Activated T-helper 1 cell treated with anti-CD3 and anti-CD28 coated beads, Interleukin-2, amount 50 U/mL, for 16 hours (primary cell): ENCODE results near the gene CCR4.
A peak's percentile ranks its signal among the peaks of the same experiment; 100 is the strongest.
"Not testable (repeated sequence)": the region's sequence is repeated elsewhere in the genome, so short reads cannot be mapped to it uniquely, and the experiment has no call there.

Experiments used
- DNase-seq, 2 donors: peaks; one replicate each; pipeline ENCODE4 v3.0.0-alpha.2; 2020; ENCODE audit warnings: low read depth in 1 of 2, low spot score in 1 of 2

Gene CCR4

DNA sequence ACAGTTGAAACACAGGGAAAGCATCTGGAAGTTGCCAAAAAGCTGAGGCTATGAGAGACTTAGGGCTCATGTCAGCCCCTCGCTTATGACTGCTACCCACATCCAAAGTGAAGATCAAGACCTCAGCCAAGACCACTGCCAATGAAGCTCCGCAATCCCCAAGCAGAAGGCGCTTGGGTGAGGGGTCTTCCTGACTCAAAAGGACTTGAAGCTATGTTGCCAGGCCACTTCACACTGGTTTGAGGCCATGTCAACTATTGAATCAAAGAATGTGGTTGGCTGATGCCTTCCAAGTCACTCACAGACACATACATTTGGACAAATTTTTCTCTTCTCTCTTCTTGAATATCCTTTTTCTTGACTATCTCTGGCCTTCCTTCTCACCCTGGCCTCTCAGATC lies 928 bp upstream of the CCR4 start:
- DNase-seq: no peak

DNA sequence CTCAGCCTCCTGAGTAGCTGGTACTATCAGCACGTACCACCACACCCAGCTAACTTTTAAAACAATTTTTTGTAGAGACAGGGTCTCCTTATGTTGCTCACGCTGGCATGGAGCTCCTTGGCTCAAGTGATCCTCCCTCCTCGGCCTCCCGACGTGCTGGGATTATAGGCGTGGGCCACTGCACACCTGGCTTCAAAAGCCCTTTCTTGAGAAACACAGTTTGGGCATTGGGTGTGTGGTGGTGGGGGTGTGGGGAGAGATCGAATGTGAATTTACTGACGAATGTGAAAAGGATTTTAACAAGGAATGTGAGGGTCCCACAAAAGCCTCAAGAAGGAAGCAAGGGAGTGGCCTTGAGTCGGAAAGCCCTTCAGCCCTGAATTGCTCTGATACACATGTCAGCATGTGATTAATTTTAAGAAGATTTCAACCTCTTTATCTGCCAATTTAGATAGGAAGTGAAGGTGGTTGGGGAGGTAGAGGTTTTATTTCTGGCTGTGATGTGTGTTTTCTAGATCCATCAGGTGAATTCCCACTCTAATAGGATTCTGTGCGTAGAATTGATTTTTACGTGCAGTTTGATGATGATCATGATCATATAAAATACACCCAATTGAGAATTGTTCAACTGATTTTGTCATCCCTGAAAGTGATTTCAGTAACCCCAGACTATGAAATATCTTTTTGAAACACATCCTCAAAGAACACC lies 1.1 kb downstream of the CCR4 start:
- no peak for DNase-seq

DNA sequence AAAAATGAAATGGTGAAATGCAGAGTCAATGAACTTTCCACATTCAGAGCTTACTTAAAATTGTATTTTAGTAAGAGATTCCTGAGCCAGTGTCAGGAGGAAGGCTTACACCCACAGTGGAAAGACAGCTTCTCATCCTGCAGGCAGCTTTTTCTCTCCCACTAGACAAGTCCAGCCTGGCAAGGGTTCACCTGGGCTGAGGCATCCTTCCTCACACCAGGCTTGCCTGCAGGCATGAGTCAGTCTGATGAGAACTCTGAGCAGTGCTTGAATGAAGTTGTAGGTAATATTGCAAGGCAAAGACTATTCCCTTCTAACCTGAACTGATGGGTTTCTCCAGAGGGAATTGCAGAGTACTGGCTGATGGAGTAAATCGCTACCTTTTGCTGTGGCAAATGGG lies 3.1 kb downstream of the CCR4 start:
- DNase-seq: no peak

DNA sequence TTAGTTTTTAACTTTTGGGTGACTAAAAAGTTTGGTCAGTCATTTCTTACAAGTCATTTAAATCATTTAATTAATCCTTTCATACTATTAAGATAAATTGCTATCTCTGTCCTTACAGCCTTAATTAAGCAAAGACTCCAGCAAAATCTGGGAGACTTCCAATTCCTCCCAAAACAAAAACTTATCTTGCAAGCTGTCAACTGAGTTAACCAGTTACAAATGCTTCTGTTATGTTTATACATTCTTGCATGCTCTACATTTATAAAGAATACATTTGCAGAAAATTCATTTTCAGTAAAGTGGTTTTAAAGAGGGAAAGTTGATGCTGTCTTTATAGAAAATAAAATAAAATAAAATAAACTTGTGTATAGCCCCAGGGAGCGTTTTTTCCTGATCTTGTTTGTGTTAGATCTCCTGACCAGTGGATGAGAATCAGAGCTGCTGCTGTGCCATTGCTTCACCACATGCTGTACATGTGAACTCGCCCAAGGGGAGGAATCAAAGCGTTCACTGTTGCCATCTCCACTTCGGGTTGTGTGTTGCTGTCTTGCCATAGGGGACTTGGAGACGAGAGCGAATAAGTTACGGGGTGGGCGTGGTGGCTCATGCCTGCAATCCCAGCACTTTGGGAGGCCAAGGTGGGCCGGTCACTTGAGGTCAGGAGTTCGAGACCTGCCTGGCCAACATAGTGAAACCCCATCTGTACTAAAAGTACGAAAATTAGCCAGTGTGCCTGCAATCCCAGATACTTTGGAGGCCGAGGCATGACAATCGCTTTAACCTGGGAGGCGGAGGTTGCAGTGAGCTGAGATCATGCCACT lies 5.5 kb downstream of the CCR4 start:
- DNase-seq: no peak

DNA sequence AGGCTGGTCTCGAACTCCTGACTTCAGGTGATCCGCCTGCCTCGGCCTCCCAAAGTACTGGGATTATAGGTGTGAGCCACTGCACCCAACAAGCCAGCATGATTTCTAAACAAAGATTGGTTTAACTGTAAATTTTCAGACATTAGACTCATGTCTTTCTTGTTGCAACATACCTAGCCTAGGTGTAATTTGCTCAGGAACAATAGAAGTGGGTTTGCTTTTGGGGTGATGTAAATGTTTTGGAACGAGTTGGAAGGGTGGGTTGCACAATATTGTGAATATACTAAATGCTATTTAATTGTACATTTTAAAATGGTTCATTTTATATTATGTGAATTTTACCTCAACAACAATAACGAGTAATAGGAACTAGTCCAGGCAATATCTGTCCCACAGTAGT lies 7.1 kb downstream of the CCR4 start:
- DNase-seq: no peak

DNA sequence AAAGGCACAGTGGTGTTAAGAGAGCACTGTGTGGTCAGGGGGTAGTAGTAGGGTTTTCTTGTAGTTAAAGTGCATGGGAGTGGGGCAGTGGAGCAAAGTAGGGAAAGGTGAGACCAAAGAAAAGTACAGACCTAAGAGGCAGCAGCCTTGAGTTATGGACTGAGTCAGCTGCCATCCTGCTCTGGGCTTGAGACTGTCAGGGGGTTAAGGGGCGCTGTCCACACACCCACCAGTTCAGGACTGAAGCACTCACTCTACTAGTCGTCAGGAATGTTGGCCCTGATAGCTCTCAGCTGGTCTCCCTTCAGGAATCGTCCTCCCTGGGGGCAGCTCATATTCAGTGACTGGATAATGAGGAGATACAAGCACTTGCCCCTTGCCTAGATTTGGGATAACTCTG lies 7.9 kb downstream of the CCR4 start:
- no peak for DNase-seq

DNA sequence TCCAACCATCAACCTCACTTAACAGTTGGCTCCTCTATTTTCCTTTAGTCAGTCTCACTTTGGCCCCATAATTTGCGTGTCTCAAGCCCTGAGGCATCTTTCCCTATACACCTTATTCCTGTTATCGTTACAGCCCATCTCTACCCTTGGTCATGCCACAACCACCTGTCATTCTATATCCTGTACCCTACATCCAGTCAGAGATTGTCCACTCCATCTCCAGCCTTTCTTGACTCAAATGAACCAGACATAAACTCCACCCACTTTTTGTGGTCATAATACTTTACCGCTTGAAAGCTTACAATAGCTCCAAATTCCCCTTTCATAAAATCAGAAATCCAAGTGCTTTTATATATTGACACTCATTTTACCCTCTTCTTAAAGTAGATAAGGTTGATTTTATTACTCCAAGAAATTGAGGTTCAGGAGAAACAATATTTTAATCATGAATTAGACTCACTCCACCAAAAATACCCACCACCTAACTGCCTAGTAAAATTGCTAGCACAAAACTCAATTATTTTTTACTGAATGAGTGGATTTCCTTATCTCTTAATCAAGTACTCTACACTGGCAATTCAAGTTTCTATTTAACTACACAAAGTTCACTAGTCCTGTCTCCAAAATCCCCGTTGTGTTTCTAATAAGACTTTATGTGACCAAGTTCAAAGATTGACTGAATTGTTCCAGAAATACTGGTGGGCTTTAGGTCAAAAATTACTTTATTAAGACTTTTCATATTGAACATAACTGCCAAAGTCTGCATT lies 9.1 kb downstream of the CCR4 start:
- DNase-seq: no peak

DNA sequence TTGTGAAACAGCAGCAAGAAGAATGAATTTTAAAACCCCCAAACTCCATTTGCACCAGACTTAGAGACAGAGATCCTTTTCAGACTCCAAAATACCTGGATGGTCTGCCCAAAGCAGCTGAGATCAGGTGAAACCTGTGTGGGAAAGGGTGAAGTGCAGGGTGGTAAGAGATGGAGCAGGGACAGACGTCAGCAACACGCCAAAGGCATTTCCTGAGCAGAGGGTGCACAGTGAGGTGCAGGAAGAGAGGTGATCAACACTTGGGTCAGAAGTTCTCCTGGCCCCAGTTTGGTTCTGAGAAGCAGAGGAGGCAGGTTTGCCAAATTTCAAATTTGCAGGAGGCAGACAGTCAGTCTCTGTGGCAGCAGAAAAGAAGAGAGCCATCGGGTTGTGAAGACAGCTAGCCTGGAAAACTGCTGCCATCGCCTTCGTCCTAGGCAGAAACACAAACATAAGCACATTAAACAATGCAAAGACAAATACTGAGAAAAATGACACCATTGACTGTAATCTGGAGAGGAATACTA lies 9.8 kb downstream of the CCR4 start:
- no peak for DNase-seq

DNA sequence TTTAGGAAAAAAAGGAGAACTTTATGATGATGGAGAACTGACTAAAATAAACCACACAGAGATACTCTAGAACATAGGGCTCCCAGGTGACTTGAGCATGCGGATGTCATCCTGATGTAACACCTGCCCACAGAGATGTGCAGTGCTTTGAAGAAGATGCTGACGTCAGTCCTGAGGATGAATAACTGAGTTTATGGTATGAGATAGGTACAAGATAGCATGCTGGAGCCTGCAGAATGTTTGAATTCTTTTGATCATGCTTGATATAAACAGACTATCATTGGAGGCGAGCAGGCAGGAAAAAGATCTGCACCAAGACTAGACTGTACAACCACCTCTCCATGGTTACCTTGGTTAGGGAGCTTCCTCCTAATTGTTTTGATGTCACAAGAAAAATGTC lies 12.4 kb downstream of the CCR4 start:
- peak in 1 of 2 donors; percentile 14 for DNase-seq

DNA sequence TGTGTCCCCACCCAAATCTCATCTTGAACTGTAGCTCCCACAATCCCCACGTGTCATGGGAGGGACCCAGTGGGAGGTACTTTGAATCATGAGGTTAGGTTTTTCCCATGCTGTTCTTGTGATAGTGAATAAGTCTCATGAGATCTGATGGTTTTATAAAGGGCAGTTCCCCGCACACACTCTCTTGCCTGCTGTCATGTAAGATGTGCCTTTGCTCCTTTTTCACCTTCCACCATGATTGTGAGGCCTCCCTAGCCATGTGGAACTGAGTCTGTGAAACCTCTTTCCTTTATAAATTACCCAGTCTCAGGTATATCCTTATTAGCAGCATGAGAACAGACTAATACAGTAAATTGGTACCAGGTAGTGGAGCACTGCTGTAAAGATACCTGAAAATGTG lies 13.3 kb downstream of the CCR4 start:
- DNase-seq: not testable (repeated sequence)

DNA sequence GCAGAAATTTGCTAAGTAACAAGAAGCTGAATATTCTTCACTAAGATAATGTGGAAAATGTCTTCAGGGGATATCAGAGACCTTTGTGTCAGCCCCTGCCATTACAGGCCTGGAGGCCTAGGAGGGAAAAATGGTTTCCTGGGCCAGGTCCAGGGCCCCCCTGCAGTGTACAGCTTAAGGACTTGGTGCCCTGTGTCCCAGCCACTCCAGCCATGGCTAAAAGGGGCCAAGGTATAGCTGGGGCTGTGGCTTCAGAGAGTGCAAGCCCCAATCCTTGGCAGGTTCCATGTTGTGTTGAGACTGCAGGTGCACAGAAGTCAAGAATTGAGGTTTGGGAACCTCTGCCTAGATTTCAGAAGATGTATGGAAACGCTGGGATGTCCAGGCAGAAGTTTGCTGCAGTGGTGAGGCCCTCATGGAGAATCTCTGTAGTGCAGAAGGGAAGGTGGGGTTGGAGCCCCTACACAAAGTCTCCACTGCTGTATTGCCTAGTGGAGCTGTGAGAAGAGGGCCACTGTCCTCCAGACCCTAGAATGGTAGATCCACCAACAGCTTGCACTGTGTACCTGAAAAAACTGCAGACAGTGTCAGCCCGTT lies 14.3 kb downstream of the CCR4 start:
- DNase-seq: not testable (repeated sequence)

DNA sequence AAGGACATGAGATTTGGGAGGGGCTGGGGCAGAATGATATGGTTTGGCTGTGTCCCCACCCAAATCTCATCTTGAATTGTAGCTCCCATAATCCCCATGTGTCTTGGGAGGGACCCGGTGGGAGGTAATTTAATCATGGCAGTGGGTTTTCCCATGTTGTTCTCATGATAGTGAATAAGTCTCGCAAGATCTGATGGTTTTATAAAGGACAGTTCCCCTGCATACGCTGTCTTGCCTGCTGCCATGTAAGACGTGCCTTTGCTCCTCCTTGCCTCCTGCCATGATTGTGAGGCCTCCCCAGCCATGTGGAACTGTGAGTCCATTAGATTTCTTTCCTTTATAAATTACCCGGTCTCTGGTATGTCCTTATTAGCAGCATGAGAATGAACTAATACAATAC lies 15.2 kb downstream of the CCR4 start:
- not testable (repeated sequence) for DNase-seq

DNA sequence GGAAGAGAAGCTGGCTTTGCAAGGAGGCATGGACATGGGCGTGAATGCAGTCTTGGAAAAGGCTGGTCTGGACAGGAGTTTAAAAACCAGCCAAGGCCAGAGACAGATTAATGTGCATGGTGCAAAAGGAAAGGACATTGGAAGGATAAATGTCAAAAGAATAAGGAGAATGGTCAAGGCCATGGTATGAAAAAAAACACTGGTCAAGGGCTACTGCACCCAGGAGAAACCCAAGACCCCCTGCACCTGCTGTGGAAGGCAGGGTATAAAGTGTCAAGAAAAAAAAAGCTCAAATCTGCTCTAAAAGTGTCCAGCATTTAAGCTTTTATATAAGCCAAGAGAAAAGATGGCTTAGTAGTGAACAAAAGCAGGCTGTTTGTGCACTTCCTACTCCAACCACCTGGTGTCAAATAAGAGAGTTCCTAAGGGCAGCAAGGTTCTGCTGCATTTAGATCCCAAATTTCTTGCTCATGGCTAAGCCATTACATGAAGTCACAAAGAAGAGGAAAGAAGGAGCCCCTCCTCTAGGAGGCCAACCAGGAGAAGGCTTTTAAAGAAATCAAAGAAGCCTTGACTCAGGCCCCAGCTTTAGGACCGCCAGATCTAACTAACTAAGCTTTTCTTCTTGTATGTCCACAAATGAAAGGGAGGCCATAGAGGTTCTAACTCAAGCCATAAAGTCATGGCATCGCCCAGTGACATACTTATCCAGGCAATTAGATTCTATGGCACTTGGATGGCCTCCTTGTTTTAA lies 16.9 kb downstream of the CCR4 start:
- no peak for DNase-seq

DNA sequence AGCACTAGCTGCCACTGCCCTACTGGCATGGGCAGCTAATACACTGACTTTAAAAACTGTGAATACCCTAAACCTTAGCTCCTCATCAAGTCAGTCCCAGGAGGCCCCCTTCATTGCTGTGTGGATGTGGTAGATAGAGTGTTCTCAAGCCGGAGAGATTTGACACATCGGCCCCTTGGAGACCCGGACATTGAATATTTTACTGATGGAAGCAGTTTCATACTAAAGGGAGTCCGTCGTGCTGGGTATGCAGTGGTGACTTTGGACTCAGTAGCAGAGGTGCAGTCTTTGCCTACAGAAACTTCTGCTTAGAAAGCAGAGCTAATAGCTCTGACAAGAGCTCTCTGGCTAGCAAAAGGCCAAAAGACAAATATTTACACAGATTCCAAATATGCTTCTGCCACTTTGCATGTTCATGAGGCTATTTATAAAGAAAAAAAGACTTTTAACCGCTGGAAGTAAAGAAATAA lies 17.5 kb downstream of the CCR4 start:
- DNase-seq: no peak

DNA sequence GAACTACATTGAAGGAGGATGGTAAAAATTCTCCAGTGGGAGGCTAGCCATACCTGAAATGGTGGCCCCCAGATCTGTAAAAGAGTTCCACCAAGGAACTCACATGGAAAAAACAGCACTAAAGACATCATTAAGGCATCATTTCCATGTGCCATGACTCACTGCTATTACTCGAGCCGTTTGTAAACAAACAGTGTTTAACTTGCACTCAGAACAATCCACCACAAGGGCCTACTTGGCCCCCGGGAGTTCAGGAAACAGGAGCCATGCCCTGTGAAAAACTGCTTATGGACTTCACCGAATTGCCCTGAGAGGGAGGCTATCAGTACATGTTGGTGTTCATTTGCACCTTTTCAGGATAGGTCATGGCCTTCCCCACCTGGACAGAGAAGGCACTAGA lies 18.2 kb downstream of the CCR4 start:
- DNase-seq: no peak

DNA sequence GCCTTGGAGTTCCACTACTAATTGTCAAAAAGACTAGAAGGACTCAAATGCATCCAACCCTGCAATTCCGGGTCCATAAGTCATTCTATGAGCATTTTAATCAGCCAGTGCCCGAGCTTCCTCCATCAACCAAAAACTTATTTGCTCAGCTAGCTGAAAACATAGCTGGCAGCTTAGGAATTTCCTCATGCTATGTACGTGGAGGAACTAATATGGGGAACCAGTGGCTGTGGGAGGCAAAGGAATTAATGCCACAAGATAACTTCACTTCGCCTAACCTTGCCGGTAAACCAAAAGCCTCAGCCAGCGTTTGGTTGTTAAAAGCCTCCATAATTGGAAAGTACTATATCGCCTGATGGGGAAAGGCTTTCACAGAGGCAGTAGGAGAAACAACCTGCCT lies 19.8 kb downstream of the CCR4 start:
- DNase-seq: not testable (repeated sequence)

DNA sequence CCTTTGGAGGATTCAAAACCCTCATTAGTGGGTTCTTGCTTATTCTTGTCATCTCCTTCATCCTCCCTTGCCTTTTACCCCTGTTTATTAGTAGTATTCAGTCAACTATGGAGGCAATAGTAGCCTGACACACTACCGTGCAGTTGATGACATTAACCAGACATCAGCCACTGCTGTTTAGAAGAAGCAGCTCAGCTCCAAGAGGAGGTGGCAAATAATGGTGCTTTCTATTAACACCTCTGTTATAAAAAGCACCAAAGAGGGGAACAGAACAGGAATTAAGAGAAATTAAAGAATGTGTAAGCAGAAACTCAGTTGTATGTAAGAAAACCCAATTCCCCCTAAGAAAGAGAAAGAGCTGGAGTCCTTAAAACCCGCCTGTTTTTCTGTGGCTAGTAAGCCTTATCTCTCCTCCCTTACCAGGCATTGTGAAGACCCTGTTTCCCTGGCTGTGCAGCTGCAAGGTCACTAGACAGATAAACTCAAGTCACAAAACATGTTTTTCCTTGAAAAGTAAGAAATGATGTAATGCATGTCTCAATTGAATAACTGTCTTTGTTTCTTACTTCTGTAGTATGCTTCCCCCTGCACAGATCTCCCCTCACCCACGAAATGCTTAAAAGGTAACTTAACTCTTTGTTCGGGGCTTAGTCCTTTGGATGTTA lies 21.2 kb downstream of the CCR4 start:
- DNase-seq: no peak

DNA sequence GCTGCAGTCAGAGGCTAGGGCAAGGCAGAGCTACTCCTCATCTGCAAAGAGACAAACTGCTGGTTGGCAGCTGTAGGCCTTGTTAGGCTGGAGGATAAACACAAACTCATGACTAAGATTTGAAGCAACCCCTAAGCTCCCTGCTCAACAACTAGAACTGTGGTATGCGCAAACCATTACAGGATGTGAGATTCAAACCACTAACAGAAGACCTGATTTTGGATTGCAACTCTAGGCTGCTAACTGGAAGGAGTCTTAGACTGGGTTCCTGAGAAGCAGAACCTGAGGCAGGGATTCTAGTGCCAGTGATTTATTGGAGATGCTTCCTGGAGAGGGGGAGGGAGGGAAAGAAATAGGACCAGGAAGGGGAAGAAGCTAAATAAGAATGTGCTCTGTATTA lies 22.5 kb downstream of the CCR4 start:
- DNase-seq: no peak

DNA sequence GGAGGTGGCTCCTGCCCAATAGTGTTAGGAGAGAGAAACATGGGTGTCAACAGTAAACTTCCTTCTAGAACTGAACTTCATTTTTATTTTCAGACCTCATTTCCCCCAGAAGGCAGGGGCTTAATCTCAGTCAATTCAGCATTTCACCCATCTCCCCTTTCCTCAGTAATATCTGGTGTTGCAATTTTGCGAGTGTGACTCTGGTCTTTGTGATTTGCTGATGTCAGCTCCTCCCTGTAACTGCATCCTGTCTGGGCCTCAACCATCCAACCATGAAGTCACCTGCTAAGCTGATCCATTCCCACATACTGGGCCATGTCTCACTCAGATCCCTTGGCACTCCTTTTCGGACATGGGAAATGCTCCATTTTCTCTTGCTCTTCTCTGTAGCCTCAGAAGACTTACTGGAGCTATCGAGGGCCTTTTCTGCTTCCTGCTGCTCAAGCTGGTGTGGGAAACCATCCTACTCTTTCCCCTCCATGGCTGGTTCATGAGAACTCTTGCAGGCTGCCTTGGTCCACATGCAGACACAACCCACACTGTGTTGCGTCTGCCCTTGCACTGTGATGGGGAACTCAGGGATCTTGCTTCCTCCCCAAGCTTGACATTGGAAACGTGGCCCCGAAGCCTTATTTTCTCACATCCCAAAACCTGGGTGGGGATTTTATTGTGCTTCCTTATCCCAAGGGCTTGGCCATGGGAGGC lies 24.6 kb downstream of the CCR4 start:
- no peak for DNase-seq
